Measurements from ENCODE around the gene GAL3ST3.
"Not testable (repeated sequence)": the region's sequence is repeated elsewhere in the genome, so short reads cannot be mapped to it uniquely, and the experiment has no call there.

Gene GAL3ST3

DNA sequence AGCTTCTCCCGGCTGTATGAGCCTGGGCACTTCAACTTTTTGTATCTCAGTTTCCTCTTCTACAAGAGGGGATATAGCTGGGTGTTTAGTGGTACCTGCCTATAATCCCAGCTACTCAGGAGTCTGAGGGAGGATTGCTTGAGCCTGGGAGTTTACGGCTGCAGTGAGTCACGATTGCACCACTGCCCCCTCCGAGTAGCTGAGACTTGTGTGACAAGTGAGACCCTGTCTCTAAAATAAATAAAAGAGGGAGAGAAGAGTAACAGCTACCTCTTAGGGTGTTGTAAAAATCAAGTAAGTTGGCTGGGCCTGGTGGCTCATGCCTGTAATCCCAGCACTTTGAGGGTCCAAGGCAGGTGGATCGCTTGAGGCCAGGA, 12.6 kb downstream of the GAL3ST3 start:
- TF ChIP-seq CTBP1 (IDR thresholded peaks at IDR 0.05; ENCODE audit: borderline replicate concordance) = no peak
- TF ChIP-seq ARNT (IDR thresholded peaks at IDR 0.05) = no peak
- TF ChIP-seq BHLHE40 (IDR thresholded peaks at IDR 0.05; ENCODE audit: borderline replicate concordance) = no peak
- no peak for TF ChIP-seq HDGF (IDR thresholded peaks at IDR 0.05; ENCODE audit: borderline replicate concordance)
- TF ChIP-seq NFRKB (IDR thresholded peaks at IDR 0.05) = no peak
- no peak for TF ChIP-seq SUZ12 (IDR thresholded peaks at IDR 0.05)
- TF ChIP-seq FOXM1 (IDR thresholded peaks at IDR 0.05; ENCODE audit: borderline replicate concordance) = no peak
- no peak for TF ChIP-seq ELF4 (IDR thresholded peaks at IDR 0.05)
- ChIA-PET CTCF (interaction anchor here (1.1 to 2.6 kb wide), 2 partner anchors 9 to 14 kb away, joined by 4 to 10 read pairs; no protein-coding TSS in a partner anchor), POLR2A (interaction anchor here (1.4 to 1.7 kb wide), 2 partner anchors 9 to 16 kb away, joined by 4 to 7 read pairs; partner anchors contain the start of gene SF3B2)
- DNase-seq (ENCODE audit: extremely low spot score) = no peak

DNA sequence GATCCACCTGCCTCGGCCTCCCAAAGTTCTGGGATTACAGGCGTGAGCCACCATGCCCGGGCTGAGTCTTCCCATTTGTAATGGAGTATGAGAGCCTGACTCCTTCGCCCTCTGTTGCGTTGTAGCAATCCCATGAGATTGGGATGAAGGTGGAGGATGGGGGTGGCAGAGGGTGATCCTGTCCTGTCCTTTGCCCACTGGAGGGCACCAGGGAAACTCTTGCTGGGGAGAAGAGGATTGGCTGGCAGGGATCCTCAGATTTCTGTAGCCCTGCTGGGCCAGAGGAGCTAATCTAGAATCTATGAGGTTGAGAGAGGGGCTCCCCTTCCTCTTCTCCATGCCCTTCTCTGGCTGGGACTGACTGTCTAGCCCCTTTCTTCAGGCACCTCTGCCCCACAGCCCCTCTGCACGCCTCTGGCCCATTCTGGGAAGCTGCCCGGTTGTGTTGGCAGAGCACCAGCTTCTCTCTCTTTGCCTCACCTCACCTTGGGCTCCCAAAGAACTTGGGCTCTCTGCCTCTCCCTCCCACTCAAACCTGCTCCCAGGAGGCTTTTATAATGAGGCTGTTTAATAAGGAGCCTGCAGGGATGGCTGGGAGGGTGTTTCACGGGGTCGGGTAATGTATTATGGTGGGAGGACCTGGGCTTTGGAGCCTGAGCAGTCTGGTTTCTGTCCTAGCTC, 13.2 kb downstream of the GAL3ST3 start:
- no peak for TF ChIP-seq ARNT (IDR thresholded peaks at IDR 0.05)
- TF ChIP-seq NFRKB (IDR thresholded peaks at IDR 0.05) = no peak
- TF ChIP-seq ELF4 (IDR thresholded peaks at IDR 0.05) = no peak
- no peak for TF ChIP-seq CTBP1 (IDR thresholded peaks at IDR 0.05; ENCODE audit: borderline replicate concordance)
- TF ChIP-seq FOXK2 (IDR thresholded peaks at IDR 0.05) = no peak
- TF ChIP-seq L3MBTL2 (conservative IDR thresholded peaks at IDR 0.05) = no peak
- TF ChIP-seq SP1 (IDR thresholded peaks at IDR 0.05) = no peak
- TF ChIP-seq PKNOX1 (IDR thresholded peaks at IDR 0.05) = no peak
- TF ChIP-seq LEF1 (IDR thresholded peaks at IDR 0.05; ENCODE audit: borderline replicate concordance) = no peak
- TF ChIP-seq ZNF384 (IDR thresholded peaks at IDR 0.05) = no peak
- no peak for TF ChIP-seq SUZ12 (IDR thresholded peaks at IDR 0.05)
- TF ChIP-seq FOXM1 (IDR thresholded peaks at IDR 0.05; ENCODE audit: borderline replicate concordance) = no peak
- no peak for TF ChIP-seq TARDBP (IDR thresholded peaks at IDR 0.05)
- no peak for TF ChIP-seq FOXA1 (IDR thresholded peaks at IDR 0.05)
- TF ChIP-seq HDGF (IDR thresholded peaks at IDR 0.05; ENCODE audit: borderline replicate concordance) = no peak
- no peak for TF ChIP-seq BHLHE40 (IDR thresholded peaks at IDR 0.05; ENCODE audit: borderline replicate concordance)
- no peak for DNase-seq (ENCODE audit: extremely low spot score)
- CTCF ChIA-PET = interaction anchor here (0.7 to 2.6 kb wide), 3 partner anchors 8 to 13 kb away, joined by 4 to 10 read pairs (median 4); no protein-coding TSS in a partner anchor
- POLR2A ChIA-PET = interaction anchor here (1.4 to 1.7 kb wide), 2 partner anchors 10 to 16 kb away, joined by 4 to 7 read pairs; partner anchors contain the start of gene SF3B2

GRCh38 chr11:66032957-66033735, 15.8 kb downstream of the GAL3ST3 start:
- ChIA-PET POLR2A (no interaction called here), CTCF (no interaction called here)
- DNase-seq (ENCODE audit: extremely low spot score) = no peak
- no peak for TF ChIP-seq SUZ12 (IDR thresholded peaks at IDR 0.05)
- TF ChIP-seq TARDBP (IDR thresholded peaks at IDR 0.05) = no peak
- TF ChIP-seq LEF1 (IDR thresholded peaks at IDR 0.05; ENCODE audit: borderline replicate concordance) = no peak
- no peak for TF ChIP-seq BHLHE40 (IDR thresholded peaks at IDR 0.05; ENCODE audit: borderline replicate concordance)
- no peak for TF ChIP-seq CTBP1 (IDR thresholded peaks at IDR 0.05; ENCODE audit: borderline replicate concordance)
- no peak for TF ChIP-seq NFRKB (IDR thresholded peaks at IDR 0.05)
- no peak for TF ChIP-seq ZNF384 (IDR thresholded peaks at IDR 0.05)

- POLR2A ChIA-PET = no interaction called here
- TF ChIP-seq BHLHE40 (IDR thresholded peaks at IDR 0.05; ENCODE audit: borderline replicate concordance) (no peak), SUZ12 (IDR thresholded peaks at IDR 0.05) (no peak), ARNT (IDR thresholded peaks at IDR 0.05) (no peak), ELF4 (IDR thresholded peaks at IDR 0.05) (no peak), FOXM1 (IDR thresholded peaks at IDR 0.05; ENCODE audit: borderline replicate concordance) (no peak), SP1 (IDR thresholded peaks at IDR 0.05) (no peak), LEF1 (IDR thresholded peaks at IDR 0.05; ENCODE audit: borderline replicate concordance) (no peak), NFRKB (IDR thresholded peaks at IDR 0.05) (no peak), PKNOX1 (IDR thresholded peaks at IDR 0.05) (no peak), ZNF384 (IDR thresholded peaks at IDR 0.05) (no peak), HDGF (IDR thresholded peaks at IDR 0.05; ENCODE audit: borderline replicate concordance) (no peak)
- no peak for DNase-seq (ENCODE audit: extremely low spot score)
- CTCF ChIA-PET = no interaction called here
These were observed 22.9 kb downstream of the GAL3ST3 start, which contains the start of gene CATSPER1 for GRCh38 chr11:66026017-66026529. TSS of gene CATSPER1 (minus strand) at chr11:66026479. CDS start at chr11:66026379, 100 bp downstream.

- CTCF ChIA-PET = interaction anchor here (0.6 to 1.7 kb wide), 7 partner anchors 10 to 268 kb away, joined by 3 to 11 read pairs (median 5); partner anchors contain the start of gene MUS81
- DNase-seq (ENCODE audit: extremely low spot score) = not testable (repeated sequence)
- POLR2A ChIA-PET = interaction anchor here (1.2 to 1.5 kb wide), 3 partner anchors 17 to 29 kb away, joined by 4 to 7 read pairs (median 7); partner anchors contain the start of genes BANF1, EIF1AD and SF3B2
These were observed 25.8 kb downstream of the GAL3ST3 start for GRCh38 chr11:66023186-66023440.

GRCh38 chr11:66022401-66023185, 26.4 kb downstream of the GAL3ST3 start:
- CTCF ChIA-PET = interaction anchor here (0.6 to 1.7 kb wide), 12 partner anchors 8 to 267 kb away, joined by 3 to 11 read pairs (median 4); partner anchors contain the start of gene MUS81
- TF ChIP-seq SP1 (IDR thresholded peaks at IDR 0.05) (no peak), FOXM1 (IDR thresholded peaks at IDR 0.05; ENCODE audit: borderline replicate concordance) (no peak), FOXK2 (IDR thresholded peaks at IDR 0.05) (no peak), BHLHE40 (IDR thresholded peaks at IDR 0.05; ENCODE audit: borderline replicate concordance) (no peak), L3MBTL2 (conservative IDR thresholded peaks at IDR 0.05) (peak; percentile 34; the same call in 1 of the 2 replicates)
- peak; percentile 94 for DNase-seq (ENCODE audit: extremely low spot score)
- POLR2A ChIA-PET = interaction anchor here (0.6 to 1.5 kb wide), 7 partner anchors 14 to 164 kb away, joined by 3 to 7 read pairs (median 3); partner anchors contain the start of genes BANF1, EIF1AD and SF3B2
